Stimulated activated CD4-positive, alpha-beta T cell treated with anti-CD3 and anti-CD28 coated beads, Interleukin-12 subunit alpha, Interleukin-12 subunit beta, amount 100 ng/mL, for 24 hours (primary cell): ENCODE measurements around the gene PPP1R36.
"Not testable (repeated sequence)": the region's sequence is repeated elsewhere in the genome, so short reads cannot be mapped to it uniquely, and the experiment has no call there.

Source experiments
- DNase-seq, 2 experiments: peaks; one replicate each; pipeline ENCODE4 v3.0.0-alpha.2; 2020; ENCODE audit warnings: low read depth in 2 of 2

PPP1R36 gene

GRCh38 chr14:64566651-64567122 is 16.9 kb downstream of the PPP1R36 start:
- DNase-seq, result no peak

GRCh38 chr14:64569138-64569631 is 19.4 kb downstream of the PPP1R36 start:
- no peak for DNase-seq

- not testable (repeated sequence) for DNase-seq
These were observed 19.9 kb downstream of the PPP1R36 start for GRCh38 chr14:64569646-64570045.

GRCh38 chr14:64572386-64573104 is 22.8 kb downstream of the PPP1R36 start:
- no peak for DNase-seq

GRCh38 chr14:64573109-64573508 is 23.3 kb downstream of the PPP1R36 start:
- no peak for DNase-seq

- no peak for DNase-seq
These were observed 24.8 kb downstream of the PPP1R36 start for GRCh38 chr14:64574371-64575107.

GRCh38 chr14:64577211-64577610 is 27.4 kb downstream of the PPP1R36 start:
- DNase-seq, result no peak

- no peak for DNase-seq
These were observed 30.7 kb downstream of the PPP1R36 start for GRCh38 chr14:64580467-64580866.

- no peak for DNase-seq
These were observed 31.6 kb downstream of the PPP1R36 start for GRCh38 chr14:64581363-64581762.

- DNase-seq, result no peak
These were observed 32.1 kb downstream of the PPP1R36 start for GRCh38 chr14:64581817-64582216.

GRCh38 chr14:64584190-64584589 is 34.4 kb downstream of the PPP1R36 start:
- no peak for DNase-seq

- DNase-seq, result no peak
These were observed 42.0 kb downstream of the PPP1R36 start for GRCh38 chr14:64591809-64592208.

- no peak for DNase-seq
These were observed 44.7 kb downstream of the PPP1R36 start for GRCh38 chr14:64594438-64594837.

- DNase-seq, result no peak
These were observed 48.6 kb downstream of the PPP1R36 start for GRCh38 chr14:64598404-64598803.

- DNase-seq, result no peak
These were observed 51.8 kb downstream of the PPP1R36 start for GRCh38 chr14:64601571-64601970.

- no peak for DNase-seq
These were observed 53.1 kb downstream of the PPP1R36 start for GRCh38 chr14:64602826-64603225.

GRCh38 chr14:64604001-64604400 is 54.2 kb downstream of the PPP1R36 start:
- no peak for DNase-seq

- DNase-seq, result no peak
These were observed 55.1 kb downstream of the PPP1R36 start for GRCh38 chr14:64604881-64605280.

- no peak for DNase-seq
These were observed 56.3 kb downstream of the PPP1R36 start for GRCh38 chr14:64605926-64606685.

- DNase-seq, result no peak
These were observed 60.4 kb downstream of the PPP1R36 start for GRCh38 chr14:64610049-64610746.

GRCh38 chr14:64611358-64612020 is 61.7 kb downstream of the PPP1R36 start:
- no peak for DNase-seq
